ENCODE results near the gene SLC12A9.

The SLC12A9 gene

GRCh38 chr7:100885440-100886141, 33.1 kb downstream of the SLC12A9 start:
- DNase-seq = no peak

DNA sequence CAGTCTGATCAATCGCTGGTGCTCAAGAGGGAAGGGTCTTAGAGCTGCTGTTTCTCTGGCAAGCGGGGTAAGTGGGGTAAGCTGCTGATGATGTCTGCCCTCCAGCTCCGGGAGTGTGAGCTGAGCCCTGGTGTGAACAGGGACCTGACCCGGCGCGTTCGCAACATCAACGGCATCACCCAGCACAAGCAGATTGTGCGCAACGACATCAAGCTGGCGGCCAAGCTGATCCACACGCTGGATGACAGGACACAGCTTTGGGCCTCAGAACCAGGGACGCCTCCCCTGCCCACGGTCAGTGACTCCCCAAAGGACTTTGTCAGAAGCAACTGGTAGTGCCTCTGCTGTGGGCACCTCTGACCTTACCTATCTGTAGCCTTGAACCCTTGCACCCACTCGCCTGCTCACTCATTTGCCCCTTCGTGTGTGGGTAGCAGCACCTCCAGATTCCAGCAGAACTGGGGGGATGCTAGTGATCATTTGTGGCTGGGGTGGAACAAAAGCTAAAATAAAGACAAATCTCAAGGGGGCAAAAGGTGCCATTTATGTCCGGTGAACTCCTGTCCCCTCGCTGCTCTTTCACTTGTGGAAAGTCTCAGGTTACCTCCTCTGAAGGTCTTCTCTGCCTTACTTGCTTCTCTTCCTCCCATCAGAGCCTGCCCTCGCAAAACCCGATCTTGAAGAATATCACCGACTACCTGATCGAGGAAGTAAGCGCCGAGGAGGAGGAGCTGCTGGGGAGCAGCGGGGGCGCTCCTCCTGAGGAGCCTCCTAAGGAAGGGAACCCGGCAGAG, 33.8 kb downstream of the SLC12A9 start:
- DNase-seq = no peak

- no peak for DNase-seq
These were observed 34.5 kb downstream of the SLC12A9 start for GRCh38 chr7:100886936-100887515.

GRCh38 chr7:100887516-100888290, 35.2 kb downstream of the SLC12A9 start:
- DNase-seq = no peak

- no peak for DNase-seq
These were observed 35.9 kb downstream of the SLC12A9 start for GRCh38 chr7:100888291-100888987.

GRCh38 chr7:100888988-100889750, 36.7 kb downstream of the SLC12A9 start, which contains the start of gene UFSP1:
TSS of gene UFSP1 (minus strand) at chr7:100889715. CDS start at chr7:100889271, 444 bp downstream.
- peak; percentile 40 for DNase-seq

GRCh38 chr7:100890653-100891567, 38.4 kb downstream of the SLC12A9 start:
- no peak for DNase-seq

DNA sequence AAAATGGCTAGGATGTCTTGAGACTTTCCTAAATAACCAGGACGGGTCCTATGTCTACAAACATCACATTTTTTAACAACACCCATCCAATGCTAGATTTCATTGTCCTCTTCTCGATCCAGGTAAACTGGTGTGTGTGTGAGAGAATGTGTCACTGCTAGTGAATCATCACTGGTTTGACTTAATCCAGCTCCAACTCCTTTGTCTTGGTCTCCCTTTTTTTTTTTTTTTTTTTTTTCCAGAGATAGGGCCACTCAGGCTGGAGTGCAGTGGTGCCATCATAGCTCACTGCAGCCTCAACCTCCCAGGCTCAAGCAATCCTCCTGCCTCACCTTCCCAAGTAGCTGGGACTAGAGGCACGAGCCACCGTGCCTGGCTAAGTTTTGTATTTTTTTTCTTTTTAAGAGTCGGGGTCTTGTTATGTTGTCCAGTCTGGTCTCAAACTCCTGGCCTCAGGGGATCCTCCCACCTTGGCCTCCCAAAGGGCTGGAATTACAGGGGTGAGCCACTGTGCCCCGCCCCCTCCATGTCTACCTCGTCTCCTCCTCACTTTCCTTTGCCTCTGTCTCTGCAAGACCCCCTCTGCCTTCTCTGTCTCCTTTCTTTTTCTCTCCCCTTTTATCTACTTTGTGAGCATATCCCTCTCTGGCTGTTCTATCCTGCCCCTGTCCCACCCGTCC, 39.2 kb downstream of the SLC12A9 start:
- no peak for DNase-seq

DNA sequence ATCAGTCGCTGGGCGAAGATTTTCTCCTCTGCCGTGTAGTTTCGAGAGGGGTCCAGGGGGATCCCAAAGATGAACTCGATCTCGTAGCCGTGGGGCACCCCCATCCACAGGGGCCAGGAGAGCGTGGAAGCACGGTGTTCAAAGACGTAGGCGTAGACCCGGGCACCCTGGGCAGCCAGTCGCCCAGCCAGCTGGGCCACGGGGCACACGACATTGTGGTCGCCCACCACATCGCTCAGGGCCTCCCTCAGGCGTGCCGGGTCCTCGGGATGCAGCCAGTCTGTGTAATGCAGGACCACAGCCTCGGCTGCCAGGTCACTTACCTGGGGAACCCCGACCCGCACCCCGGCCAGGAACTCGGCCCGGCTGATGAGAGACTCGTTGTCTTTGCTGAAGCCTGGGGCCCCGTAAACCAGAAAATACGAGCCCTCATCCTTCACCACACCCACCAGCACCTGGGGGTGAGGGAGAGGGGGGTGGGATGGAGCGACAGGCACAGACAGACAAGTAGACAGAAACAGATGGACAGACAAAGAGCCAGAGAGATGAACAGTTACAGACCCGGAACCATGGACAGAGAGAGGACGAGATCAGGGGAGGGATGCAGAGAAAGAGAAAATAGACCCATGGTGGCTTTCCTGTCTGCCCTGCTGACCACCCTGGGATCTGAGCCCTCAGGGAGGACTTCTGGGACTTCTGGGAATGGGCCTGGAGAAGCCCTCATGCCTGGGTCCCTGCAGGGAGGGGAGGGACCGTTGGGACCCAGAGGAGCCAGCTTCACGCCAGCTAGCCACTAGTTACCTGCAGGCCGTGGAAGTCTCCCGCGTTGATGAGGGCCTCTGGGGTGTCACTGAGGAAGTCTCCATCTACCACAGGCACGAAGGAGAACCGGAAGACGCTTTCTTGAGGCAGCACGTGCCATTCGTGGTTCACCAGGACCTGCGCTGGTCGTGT, 40.1 kb downstream of the SLC12A9 start:
- DNase-seq = no peak

DNA sequence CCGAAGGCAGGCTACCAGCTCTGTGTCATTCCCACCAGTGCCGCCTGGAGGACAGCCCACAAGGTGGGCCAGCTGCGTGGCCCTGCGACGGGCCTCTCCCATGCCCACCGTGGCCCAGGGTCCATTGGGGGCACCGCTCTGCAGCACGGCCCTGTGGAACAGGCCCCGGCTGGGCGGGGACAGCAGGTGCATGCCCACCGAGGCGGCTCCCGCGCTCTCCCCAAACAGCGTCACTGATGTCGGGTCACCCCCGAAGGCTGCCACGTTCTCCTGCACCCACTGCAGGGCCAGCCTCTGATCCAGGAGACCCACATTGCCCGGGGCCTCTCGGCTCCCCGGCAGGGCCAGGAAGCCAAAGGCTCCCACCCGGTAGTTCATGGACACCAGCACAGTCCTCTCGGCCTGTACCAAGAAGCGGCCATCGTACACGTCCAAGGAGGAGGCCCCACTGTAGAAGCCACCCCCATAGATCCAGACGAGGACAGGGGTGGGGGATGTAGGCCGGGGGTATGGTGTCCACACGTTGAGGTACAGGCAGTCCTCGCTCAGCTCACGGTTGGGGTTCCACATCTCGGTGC, 40.9 kb downstream of the SLC12A9 start:
- no peak for DNase-seq

- DNase-seq = no peak
These were observed 41.6 kb downstream of the SLC12A9 start for GRCh38 chr7:100893910-100894721.

DNA sequence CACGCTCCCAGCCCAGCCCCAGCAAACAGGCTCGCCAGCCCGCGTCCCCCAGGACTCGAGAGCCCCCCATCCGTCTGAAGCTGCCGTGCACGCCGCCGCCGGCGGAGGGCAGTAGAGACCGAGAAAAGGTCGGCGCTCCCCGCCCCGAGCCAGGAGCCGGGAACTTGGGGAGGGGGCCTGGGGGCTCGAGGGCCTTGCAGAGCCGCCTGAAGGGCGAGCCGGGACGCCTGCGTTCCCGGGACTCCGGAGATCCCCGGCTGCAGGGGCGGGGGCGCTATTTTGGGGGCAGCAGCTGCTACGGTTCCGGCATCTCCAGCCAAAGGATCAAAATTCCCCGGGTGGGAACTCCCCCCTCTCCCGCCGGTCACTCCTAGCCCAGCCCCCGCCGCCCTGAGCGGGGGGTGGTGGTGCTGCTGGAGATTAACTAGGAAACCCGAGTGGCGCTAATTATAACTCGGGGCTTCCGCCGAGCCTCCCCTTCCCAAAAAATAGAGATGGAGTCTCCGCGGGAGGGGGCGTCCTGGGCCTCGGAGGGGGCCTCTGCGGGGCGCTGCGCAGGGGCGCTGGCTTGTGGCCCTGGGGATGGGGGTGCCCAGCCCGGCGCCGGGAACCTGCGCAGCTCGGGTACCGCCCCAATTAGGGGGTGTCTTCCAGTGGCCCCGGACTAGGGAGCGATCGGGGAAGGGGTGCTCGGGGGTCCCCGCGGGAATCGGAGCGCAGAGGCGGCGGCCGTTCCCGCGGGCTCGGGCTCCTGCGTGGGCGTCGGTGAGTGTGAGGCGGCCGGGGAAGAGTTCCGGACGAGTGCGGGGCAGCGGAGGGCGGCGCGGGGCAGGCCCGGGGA, 42.6 kb downstream of the SLC12A9 start:
- DNase-seq = peak; percentile 70

GRCh38 chr7:100895701-100895955, 43.1 kb downstream of the SLC12A9 start, which contains the start of gene ACHE:
TSS of gene ACHE (minus strand) at chr7:100895888. CDS start at chr7:100894232, 1,656 bp downstream.
- peak; percentile 32 for DNase-seq

DNA sequence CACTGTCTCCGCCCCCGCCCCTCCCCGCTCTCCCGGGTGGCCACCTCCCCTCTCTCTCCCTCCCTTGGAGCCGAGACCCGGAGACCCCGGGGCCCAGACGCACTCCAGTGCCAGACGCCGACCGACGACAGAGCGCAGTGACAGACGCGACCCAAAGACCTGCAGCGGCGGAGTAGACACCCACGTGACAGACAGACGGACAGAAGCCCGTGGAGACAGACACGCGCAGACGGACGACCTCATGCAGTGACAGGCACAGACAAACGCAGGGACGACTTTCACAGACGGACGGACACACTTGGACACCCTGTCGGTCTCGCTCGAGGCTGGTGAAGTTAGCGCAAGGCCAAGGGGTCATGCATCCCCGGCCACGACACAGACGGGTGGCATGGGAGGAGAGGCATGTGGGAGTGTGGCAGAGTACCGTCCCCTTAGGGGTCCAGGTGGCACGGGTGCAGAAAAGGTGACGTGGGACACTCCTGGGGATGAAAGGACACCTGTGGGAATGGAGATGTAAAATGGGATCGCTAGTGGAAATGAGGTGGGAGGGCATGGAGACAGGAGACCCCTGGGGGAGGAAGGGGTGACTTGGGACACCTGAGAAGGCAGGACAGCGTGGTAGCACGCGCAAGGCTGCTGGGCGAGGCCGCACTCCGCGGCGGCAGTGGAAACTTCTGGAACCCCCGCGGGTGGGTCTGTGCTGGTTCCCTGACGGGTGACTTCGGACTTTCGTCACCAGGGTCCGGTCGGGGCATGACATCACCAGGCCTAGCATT, 43.6 kb downstream of the SLC12A9 start:
- DNase-seq = peak; percentile 41

GRCh38 chr7:100896732-100897608, 44.5 kb downstream of the SLC12A9 start:
- DNase-seq = peak; percentile 49
